OCI-LY1 (cell line): ENCODE measurements around the gene KHDRBS1.

Experiments used
- CTCF ChIP-seq: fragments of 200-600 bp; sonication (generic), shearing (Covaris generic); IDR thresholded peaks from 2 replicates; pipeline ENCODE4 v1.5.1; 2017; ENCODE audit warnings: mild to moderate bottlenecking, antibody characterized with exemption, low read length, moderate library complexity, mixed read lengths
- EZH2 ChIP-seq: fragments of 200-600 bp; sonication (generic), shearing (Covaris generic); IDR thresholded peaks from 2 replicates; pipeline ENCODE4 v1.8.0; 2017; ENCODE audit warnings: borderline replicate concordance, mixed run types, mild to moderate bottlenecking, antibody characterized with exemption, low read length, moderate library complexity, mixed read lengths

GRCh38 chr1:32035119-32035518, 21.5 kb downstream of the KHDRBS1 start:
- TF ChIP-seq CTCF (no peak), EZH2 (no peak)
